Measurements from ENCODE around the gene EDA.

Gene EDA

GRCh38 chrX:70026851-70027200 lies 410.9 kb downstream of the EDA start:
- no peak for DNase-seq (ENCODE audit: low read depth)

DNA sequence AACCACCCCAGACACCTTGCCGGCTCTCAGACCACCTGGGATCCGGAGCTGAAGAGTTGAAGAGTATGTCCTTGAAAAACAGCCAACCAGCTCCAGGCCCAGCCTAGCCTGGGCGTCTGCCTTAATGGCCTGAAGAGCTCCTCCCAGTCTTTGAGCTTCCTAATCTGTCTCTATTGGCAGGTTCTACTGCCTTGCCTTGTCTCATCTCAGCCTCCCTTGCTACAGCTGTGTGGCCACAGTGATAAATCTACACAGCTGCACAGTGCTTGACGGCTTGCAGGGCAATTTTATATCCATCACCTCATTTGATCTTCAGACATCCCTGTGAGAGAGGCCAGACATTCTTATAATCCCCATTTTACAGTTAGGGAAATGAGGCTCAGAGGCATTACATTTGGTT lies 413.9 kb downstream of the EDA start:
- no peak for DNase-seq (ENCODE audit: low read depth)

- no peak for DNase-seq (ENCODE audit: low read depth)
Measured at GRCh38 chrX:70030301-70030767, 414.4 kb downstream of the EDA start.

DNA sequence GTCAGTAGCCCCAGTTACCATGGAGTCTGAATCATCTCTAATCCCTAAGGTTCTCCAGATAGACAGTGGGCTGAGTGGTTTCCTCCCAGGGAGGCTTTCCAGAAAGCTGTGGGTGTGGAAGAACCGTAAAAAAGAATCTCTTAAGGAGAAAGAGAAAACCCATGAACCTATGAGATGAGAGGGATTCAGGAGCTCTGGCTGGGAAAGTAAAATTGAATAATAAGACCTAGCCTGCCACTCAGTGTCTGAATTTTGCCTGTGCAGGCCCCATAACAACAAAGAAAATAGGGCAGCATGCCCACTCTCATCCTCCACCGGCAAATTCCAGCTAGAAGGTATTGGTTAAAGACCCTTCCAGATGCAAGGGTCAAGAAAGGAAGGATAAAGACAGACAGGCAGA lies 416.9 kb downstream of the EDA start:
- DNase-seq (ENCODE audit: low read depth): no peak

- DNase-seq (ENCODE audit: low read depth): no peak
Measured at GRCh38 chrX:70033348-70034051, 417.6 kb downstream of the EDA start.

- DNase-seq (ENCODE audit: low read depth): no peak
Measured at GRCh38 chrX:70034646-70035045, 418.7 kb downstream of the EDA start.

DNA sequence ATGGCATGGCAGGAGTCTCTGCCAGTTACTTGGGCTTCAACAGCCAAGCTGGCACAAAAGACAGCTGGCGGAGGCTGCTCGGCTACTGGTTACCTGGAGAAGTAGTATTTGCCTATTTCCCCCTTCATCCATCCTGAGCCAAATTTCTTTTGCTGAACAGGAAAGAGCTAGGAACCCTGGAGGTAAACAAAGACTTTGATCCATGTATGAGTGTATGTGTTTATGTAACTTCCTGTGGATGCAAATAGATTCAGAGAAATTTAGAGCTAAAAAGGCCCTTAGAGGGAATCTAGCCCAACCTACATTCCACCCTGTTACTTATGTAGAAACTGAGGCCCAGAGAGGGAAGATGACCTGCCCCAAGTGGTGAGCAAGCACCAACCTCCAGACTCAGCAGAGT lies 422.6 kb downstream of the EDA start:
- no peak for DNase-seq (ENCODE audit: low read depth)

- no peak for DNase-seq (ENCODE audit: low read depth)
Measured at GRCh38 chrX:70038951-70039350, 423.0 kb downstream of the EDA start.

- DNase-seq (ENCODE audit: low read depth): no peak
Measured at GRCh38 chrX:70039758-70040157, 423.8 kb downstream of the EDA start.

DNA sequence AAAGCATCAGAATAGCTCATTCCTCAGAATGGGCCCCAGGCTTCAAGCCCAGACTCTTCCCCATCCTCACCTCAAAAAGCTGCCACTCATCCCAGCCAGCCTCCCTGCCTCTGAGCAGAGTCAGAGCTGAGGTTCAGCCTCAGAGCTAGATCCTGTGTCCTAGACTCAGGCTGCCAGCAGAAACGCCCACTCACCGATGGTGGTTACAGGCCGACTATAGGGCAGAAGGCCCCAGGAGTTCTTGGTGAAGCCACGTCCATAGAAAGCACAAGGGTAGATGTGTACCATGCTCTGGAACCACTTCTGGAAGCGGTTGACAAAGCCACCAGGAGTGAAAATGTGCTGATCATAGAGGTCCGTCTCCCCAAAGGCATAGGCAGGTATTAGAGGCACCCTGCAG lies 426.1 kb downstream of the EDA start:
- no peak for DNase-seq (ENCODE audit: low read depth)

GRCh38 chrX:70042399-70043371 lies 426.8 kb downstream of the EDA start:
- no peak for DNase-seq (ENCODE audit: low read depth)

DNA sequence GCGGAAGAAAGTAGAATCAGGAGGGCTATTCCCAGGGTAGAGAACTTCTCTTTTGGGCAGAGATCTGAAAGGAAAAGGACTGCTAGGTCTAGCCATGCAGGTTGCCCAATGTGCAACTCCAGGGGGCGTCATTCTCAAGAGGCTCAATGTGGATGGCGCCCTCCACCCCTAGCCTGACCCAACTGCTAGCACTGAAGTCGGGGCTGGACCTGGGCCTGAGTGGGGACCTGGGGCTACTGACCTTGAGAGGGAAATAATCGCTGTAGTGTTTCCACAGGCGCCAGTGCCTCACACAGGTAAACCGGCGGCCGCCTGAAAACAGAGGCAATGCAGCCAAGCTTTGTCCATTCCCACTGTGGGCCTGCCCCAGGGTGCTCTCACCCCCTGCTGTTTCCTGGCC lies 427.8 kb downstream of the EDA start:
- DNase-seq (ENCODE audit: low read depth): no peak

- no peak for DNase-seq (ENCODE audit: low read depth)
Measured at GRCh38 chrX:70044541-70045245, 428.8 kb downstream of the EDA start.

DNA sequence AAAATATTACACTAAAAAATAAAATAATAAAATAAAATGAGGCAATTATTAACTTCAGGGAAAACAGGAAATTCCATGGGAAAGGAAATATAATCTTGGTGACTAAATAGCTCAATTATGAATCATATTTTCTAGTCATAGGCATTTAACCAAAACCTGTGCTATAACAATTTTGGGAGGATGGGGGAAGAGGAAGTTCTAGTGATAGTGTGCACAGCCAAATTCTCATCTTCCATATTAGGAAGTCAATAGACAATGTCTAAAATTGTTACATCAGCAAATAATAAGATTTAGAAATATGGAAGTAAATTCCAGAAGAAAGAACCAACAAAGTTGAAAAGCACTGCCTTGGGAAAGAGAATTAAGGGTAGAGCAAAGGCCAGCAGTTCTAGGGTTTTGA lies 431.1 kb downstream of the EDA start:
- no peak for DNase-seq (ENCODE audit: low read depth)

GRCh38 chrX:70049406-70049805 lies 433.5 kb downstream of the EDA start:
- DNase-seq (ENCODE audit: low read depth): no peak

DNA sequence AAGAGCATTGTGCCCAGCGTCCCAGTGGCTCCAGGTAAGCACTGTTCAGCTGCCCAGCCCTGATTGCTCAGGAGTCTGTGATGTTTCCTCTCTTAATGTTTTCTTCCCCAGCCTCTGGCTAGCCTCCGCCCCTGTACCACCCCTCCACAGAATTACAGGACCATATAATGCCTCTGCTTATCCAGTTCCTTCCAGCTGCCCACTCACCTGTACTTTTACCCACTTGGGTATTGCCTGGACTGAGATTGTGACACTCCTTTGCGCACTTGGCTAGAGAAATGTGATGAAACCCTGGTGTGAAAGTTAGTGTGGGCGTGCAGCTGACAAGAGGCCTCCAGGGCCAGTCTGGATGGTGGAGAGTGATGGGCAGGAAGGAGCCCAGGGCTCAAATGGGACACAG lies 434.0 kb downstream of the EDA start, which contains the start of gene AWAT2:
AWAT2 (minus strand) TSS at position 14 of the 400 bp plus-strand sequence; CDS start at position 8, 6 bp downstream.
- DNase-seq (ENCODE audit: low read depth): no peak

GRCh38 chrX:70052895-70053615 lies 437.1 kb downstream of the EDA start:
- no peak for DNase-seq (ENCODE audit: low read depth)

GRCh38 chrX:70054391-70054790 lies 438.5 kb downstream of the EDA start:
- no peak for DNase-seq (ENCODE audit: low read depth)

DNA sequence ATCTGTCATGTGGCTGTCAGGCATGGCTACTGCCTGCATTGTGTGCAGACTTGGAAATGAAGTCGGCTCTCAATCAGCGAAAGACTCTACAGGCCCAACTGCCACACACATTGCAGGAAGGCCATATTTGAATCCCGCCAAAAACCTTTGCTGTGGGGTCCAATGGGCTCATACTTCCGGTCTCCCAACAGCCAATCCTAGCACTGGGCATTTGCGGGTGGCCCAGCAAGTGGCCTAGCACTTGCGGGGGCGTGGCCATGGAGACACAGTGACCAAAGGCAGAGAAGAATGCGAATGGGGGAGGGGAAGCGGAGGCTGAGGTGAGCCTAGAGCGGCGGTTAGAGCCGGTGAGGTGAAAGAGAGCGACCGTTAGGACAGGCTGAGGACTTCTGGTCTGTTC lies 446.2 kb downstream of the EDA start, which contains the start of gene OTUD6A:
OTUD6A (plus strand) TSS at position 382 of the 400 bp plus-strand sequence. CDS start 68 bp downstream, outside the sequence.
- DNase-seq (ENCODE audit: low read depth): no peak

- no peak for DNase-seq (ENCODE audit: low read depth)
Measured at GRCh38 chrX:70062961-70063550, 447.1 kb downstream of the EDA start.

DNA sequence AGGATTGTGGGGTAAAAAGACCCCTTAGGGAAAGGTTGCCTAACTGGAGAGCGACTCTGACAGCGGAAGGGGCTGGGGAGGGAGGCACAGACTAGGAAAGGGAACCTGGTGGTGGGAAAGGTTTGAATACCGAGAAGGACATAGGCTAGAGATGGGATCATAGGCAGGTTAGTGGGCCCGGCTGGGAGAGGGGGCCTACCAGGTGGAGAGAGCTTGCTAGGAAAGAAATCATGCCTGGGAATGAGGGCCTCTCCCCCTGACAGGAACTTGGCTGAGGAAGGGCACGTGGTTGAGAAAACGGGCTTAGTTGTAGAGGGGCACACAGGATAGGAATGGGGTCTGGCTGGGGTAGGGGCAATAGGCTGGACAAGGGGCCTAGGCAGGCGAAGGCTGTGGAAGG lies 450.7 kb downstream of the EDA start:
- DNase-seq (ENCODE audit: low read depth): no peak
